ENCODE results near the gene PPIG. TPM values are rescaled to one million over a fixed set of nuclear protein-coding genes. Genes with fewer than 3 reads are reported as not detected.

PPIG gene
- total RNA-seq, 1 experiment from 2014 or later = 46.5 TPM

GRCh38 chr2:169599568-169599967 is 15.4 kb downstream of the PPIG start:
- intact Hi-C loops (cut with micrococcal nuclease; ENCODE audit: unreplicated experiment) (no loop called here), in situ Hi-C loops (cut with HindIII; ENCODE audit: low pct_unique_long_range_greater_than_20kb, low sequenced_read_pairs) (no loop called here)
- no TSS peak for BruUV-seq (replicated peaks)
- Histone ChIP-seq H3K27ac (ENCODE audit: low read length) (no peak overlapping the region), H3K27me3 (ENCODE audit: control insufficient read depth, insufficient read depth, low read length) (no peaks in the 10 kb centered on the region), H3K36me3 (ENCODE audit: control insufficient read depth, insufficient read depth, low read length) (peaks cover 4% of the 10 kb centered on the region; the same call in 1 of the 2 replicates), H3K4me3 (ENCODE audit: low read depth in 2 of 2, low read length in 2 of 2) (no peak overlapping the region), H3K4me1 (ENCODE audit: control insufficient read depth, insufficient read depth, low read length) (no peaks in the 10 kb centered on the region), H3K9me3 (ENCODE audit: control insufficient read depth, insufficient read depth, low read depth, low read length) (no peaks in the 10 kb centered on the region)
- ChIA-PET CTCF (no interaction called here), POLR2A (interaction anchor here (0.7 kb wide), 1 partner anchor 18 kb away, joined by 7 read pairs; no protein-coding TSS in a partner anchor)
- ATAC-seq (no peak), DNase-seq (ENCODE audit: low read depth, low spot score) (no peak)
- TF ChIP-seq REST (IDR thresholded peaks at IDR 0.05; ENCODE audit: insufficient read depth in 1 of 2, low read depth in 2 of 2, low read length in 1 of 2) (no peak), POLR2AphosphoS5 (IDR thresholded peaks at IDR 0.05; ENCODE audit: low read depth, low read length) (no peak), SIN3A (IDR thresholded peaks at IDR 0.05; ENCODE audit: borderline replicate concordance, insufficient read depth, low read depth, low read length) (no peak)
- TF ChIP-seq, protein P1, sequence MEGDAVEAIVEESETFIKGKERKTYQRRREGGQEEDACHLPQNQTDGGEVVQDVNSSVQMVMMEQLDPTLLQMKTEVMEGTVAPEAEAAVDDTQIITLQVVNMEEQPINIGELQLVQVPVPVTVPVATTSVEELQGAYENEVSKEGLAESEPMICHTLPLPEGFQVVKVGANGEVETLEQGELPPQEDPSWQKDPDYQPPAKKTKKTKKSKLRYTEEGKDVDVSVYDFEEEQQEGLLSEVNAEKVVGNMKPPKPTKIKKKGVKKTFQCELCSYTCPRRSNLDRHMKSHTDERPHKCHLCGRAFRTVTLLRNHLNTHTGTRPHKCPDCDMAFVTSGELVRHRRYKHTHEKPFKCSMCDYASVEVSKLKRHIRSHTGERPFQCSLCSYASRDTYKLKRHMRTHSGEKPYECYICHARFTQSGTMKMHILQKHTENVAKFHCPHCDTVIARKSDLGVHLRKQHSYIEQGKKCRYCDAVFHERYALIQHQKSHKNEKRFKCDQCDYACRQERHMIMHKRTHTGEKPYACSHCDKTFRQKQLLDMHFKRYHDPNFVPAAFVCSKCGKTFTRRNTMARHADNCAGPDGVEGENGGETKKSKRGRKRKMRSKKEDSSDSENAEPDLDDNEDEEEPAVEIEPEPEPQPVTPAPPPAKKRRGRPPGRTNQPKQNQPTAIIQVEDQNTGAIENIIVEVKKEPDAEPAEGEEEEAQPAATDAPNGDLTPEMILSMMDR (IDR thresholded peaks at IDR 0.05) = no peak

DNA sequence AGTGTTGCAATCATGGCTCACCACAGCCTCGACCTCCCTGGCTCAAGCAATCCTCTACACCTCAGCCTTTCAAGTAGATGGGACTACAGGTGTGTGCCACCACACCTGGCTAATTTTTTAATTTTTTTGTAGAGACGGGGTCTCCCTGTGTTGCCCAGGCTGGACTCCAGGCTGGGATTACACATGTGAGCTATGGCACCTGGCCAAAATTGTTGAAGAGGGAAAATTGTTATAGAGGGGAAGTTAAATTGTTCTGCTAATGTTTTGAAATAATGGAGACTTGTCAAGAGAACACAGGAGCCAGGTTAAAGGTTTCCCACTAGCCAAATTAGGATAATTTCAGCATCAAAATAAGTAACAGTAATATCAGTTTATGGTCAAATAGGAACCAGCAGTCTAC is 25.1 kb downstream of the PPIG start:
- no TSS peak for BruUV-seq (replicated peaks)
- DNase-seq (ENCODE audit: low read depth, low spot score) (no peak), ATAC-seq (no peak)
- CTCF ChIA-PET = no interaction called here
- Histone ChIP-seq H3K9me3 (ENCODE audit: control insufficient read depth, insufficient read depth, low read depth, low read length) (no peaks in the 10 kb centered on the region), H3K36me3 (ENCODE audit: control insufficient read depth, insufficient read depth, low read length) (peaks cover 31% of the 10 kb centered on the region), H3K4me3 (ENCODE audit: low read depth in 2 of 2, low read length in 2 of 2) (no peak overlapping the region), H3K27ac (ENCODE audit: low read length) (no peak overlapping the region), H3K27me3 (ENCODE audit: control insufficient read depth, insufficient read depth, low read length) (no peaks in the 10 kb centered on the region), H3K4me1 (ENCODE audit: control insufficient read depth, insufficient read depth, low read length) (no peaks in the 10 kb centered on the region)
- intact Hi-C loops (cut with micrococcal nuclease; ENCODE audit: unreplicated experiment) (no loop called here), in situ Hi-C loops (cut with HindIII; ENCODE audit: low pct_unique_long_range_greater_than_20kb, low sequenced_read_pairs) (no loop called here)
- POLR2A ChIA-PET = no interaction called here
- TF ChIP-seq, protein P1 (IDR thresholded peaks at IDR 0.05) = no peak
- TF ChIP-seq POLR2AphosphoS5 (IDR thresholded peaks at IDR 0.05; ENCODE audit: low read depth, low read length) (no peak), REST (IDR thresholded peaks at IDR 0.05; ENCODE audit: insufficient read depth in 1 of 2, low read depth in 2 of 2, low read length in 1 of 2) (no peak), TCF7L2 (IDR thresholded peaks at IDR 0.05; ENCODE audit: low read depth, low read length) (no peak), SIN3A (IDR thresholded peaks at IDR 0.05; ENCODE audit: borderline replicate concordance, insufficient read depth, low read depth, low read length) (no peak)

All from Panc1 (cell line).